Inferior parietal cortex (tissue), 1 donor: Measurements from ENCODE around the gene ANKRD1.

Source experiments
- DNase-seq: peaks from one replicate; pipeline ENCODE4 v3.0.0-alpha.2; 2016; ENCODE audit errors: extremely low spot score

ANKRD1 gene

DNA sequence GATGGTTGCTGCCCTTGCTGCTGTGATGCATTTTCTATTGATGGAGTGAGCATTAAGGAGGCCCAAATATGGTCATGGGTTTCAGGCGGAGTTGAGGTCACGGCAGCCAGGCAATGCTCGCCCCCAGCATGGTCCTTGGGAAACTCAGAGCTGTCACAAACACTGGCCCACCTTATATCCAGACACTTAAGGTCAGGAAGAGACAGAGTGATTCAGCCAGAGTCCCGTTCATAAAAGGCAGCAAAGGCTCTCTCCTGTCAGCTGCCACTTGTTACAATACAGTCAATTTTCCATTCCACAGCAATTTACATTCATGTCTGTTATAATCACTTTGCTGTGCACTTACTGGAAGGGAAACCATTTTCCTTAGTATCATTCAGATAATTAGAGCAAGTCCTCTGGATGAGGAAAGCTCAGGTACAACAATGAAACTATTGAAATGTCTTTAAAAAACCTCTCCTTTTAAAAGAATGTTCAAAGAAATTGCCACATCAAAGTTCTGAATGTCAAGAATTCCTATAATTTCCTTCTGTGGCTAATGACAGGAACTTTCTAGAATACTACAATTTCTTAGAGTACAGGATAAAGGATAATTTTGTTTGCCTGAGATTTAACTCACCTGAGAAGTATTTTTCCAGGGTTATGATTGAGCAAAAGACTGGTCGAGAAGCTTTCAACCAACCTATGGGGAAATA is 14.8 kb upstream of the ANKRD1 start:
- DNase-seq = no peak

- no peak for DNase-seq
Observed at GRCh38 chr10:90930971-90931871, 10.3 kb upstream of the ANKRD1 start.

DNA sequence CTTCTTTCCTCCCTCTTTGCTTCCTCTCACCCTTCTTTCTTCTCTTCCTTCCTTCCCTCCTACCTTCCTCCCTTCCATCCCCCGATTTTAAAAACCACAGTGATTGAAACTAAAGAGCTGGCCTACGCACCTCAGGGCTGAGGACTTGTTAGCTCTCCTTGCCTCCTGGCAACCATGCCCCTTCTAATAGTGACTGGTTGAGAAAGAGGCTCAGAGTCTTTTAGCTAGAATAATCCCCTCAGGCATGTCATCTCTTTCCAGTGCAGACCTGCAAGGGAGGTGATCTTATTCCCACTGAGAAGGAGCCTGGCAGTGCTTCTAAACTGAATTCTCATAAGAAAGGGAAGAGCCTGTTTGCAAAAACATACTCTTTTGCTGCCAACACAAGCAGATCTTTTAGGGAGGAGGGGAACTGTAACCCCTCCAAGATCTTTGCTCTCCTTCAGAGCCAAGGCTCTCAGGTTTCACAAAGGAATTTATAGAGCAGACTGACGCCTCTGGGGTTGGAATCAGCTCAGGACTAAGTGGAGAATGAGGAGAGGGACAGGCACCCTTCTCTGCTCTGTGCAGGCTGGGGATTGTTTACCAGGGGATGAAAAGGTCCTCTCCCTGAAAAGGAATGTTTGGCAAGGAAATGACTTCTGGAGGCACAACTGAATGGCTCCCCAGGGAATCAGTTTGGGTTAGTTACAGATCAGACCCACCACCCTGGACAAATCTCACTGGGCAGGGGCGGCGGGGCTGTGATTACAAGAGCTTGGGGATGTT is 9.4 kb upstream of the ANKRD1 start:
- no peak for DNase-seq

- DNase-seq = no peak
Observed at GRCh38 chr10:90929179-90929578, 8.3 kb upstream of the ANKRD1 start.

DNA sequence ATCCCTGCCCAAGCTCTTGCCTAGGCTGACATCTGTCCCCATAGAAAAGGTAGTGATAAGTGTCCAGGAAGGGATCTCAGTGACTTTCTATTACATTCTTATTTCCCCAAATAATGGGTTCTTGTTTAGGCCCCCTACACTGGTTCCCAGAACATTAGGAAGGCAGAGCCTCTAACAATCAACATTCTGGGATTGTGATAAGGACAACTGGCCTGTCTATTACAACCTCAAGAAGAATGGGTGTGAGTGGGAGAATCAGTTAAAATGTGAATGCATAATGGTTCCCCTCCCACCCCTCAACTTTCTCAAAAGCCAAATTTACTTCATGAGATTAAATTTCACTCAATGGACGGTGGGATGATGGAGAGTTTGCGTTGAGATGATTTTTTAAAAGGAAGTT is 6.4 kb upstream of the ANKRD1 start:
- DNase-seq = no peak

DNA sequence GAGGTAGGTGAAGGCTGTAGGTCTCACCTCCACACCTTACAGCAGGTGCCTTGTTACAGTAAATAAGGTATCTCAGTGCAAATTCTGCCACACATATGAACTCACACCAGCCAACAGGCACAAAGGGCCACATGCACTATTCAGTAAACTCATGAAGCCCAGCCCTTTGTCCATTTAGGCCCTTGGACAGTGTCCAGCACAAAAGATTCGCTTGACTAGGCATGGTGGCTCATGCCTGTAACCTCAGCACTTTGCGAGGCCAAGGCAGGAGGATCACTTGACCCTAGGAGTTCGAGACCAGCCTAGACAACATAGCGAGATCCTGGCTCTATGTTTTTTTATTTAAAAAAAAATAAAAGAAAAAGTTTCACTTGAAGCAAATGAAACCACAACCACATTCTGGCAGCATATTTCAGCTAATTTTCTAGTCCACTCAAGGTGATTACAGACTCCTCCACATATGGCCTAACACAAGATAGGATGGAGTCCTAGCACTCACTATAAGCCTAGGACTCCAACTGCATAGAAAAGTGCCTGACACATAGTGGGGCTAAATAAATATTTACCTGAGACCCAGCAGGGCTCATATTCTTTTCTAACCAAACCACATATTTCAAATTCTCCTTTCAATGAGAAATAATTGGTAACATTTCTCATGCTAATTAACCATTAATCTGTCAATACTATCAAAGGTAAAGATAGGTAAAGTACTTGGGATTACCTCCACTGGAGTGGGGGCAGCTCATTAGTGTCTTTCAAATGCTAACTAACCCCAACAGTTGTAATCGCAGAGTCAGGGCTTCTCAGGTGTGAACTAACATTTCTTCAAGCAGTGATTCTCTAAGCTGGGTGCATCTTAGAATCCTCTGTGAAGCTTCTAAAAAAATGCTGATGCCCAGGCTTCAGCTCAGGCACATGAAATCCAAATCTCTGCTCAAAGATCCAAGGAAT is 4.5 kb upstream of the ANKRD1 start:
- DNase-seq = no peak

DNA sequence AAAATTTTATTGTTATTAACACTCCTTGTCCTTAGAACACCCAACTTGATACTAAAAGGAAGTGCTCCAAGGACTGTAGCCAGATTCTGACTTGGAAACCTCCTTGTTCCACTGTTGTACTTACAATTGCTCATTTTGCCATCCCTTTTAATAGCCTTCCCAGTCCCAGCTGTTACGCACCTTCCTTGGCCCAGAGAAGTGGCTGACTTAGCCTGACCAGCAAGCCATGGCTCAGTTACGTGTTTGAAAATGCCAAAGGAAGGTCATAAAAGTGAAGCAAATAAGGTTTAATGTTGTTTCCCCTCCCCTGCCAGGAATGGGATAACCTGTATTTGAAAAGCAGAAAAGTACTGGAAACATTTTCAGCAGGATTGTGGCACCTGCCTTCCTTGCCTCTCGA is 3.7 kb upstream of the ANKRD1 start:
- no peak for DNase-seq

GRCh38 chr10:90923111-90923731 is 2.3 kb upstream of the ANKRD1 start:
- no peak for DNase-seq

DNA sequence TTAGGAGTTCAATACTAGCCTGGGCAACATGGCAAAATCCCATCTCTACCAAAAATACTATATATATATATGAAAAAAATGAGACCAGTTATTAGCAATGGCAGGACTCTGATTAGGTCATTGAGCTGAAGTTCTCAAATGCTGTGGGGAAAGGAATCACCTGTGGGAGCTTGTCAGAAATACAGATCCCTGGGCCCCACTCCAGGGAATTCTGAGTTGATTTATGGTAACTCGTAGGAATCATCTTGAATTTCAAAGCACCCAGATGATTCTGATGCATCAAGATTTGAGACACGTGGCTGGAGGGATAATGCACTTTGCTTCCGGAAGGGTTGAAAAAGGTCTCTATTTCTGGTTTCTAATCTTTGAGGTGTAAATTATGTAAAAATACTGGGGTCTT is 1.0 kb upstream of the ANKRD1 start:
- no peak for DNase-seq

- no peak for DNase-seq
Observed at GRCh38 chr10:90919683-90920574, 958 bp downstream of the ANKRD1 start.

DNA sequence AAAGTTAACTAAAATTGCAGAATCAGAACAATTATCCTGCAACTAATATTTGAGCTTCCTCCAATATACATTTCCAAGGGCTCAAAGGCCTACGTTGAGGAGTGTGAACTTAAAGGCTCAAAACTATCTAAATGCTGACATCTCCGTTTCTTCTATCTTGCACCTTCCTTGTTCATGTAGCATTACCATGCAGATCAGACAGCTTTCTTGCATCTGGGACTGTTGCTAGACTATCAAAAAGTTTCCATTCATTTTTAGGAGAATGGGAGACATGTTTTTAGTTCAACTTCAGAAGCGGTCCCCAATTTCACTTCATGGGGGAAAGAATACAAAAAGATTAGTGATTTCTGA is 2.9 kb downstream of the ANKRD1 start:
- no peak for DNase-seq

GRCh38 chr10:90917238-90917967 is 3.5 kb downstream of the ANKRD1 start:
- DNase-seq = no peak

- DNase-seq = no peak
Observed at GRCh38 chr10:90916392-90917237, 4.3 kb downstream of the ANKRD1 start.

- no peak for DNase-seq
Observed at GRCh38 chr10:90915766-90916075, 5.2 kb downstream of the ANKRD1 start.

DNA sequence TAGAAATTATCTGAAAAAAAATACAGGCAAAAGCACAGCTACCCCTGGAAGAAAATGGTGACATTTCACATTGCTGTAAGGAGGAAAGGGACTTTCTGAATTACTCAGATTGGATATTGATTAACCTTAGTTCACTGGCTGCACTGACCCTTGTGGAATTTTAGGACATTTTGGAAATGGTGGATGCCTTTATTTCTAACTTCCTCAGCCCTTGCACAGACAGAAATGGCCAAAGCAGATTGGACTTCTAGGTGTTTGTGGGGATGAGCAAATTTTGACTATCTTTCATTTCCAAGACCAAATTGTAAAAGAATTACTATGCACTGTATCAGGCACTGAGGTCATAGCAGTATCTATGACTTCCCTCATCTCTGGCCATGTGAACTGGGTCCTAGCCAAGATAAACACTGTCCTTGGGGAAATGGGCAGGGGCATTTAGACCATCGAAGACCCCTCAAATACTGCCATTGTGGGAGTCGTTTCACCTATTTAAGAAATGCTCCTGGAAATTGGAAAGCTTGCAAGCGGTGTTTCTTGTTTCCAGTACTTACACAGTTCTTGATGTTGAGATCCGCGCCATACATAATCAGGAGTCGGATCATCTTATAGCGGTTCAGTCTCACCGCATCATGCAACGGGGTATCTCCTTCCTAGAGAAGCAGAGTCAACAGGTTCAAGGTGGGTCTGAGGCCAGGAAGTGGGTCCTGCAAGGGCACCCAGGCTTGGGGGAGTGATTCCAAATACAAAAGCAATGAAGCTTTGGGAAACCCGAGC is 5.7 kb downstream of the ANKRD1 start:
- DNase-seq = no peak

DNA sequence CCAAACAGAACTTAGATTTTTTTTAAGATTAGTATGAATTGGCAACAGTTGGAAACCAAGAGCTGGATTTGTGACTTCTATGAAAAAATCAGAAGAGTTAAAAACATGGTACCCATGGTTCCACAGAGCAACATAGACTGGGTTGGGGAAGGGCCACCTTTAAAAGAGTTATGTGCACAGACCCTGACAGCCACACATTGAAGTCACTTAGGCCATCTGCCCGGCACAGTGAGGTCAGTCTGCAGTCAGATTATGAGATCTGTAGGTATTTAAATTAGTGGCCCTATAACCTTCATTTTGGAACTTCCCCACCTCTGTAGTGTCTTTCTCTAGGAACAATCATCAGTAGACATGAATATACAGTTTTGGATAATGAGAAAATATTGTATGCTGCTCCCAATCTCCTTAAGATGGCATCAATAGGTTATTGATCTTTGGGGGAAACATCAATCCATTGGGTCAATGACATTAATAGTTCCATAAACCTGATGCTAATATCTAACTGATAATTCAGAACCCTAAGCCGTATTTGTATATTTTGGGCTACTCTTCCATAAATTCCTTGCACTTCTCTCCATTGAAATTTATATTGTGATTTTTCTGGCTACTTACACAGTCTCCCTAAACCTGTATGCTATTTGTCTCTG is 7.0 kb downstream of the ANKRD1 start:
- no peak for DNase-seq

GRCh38 chr10:90912854-90913479 is 7.9 kb downstream of the ANKRD1 start:
- no peak for DNase-seq
